Cardiac muscle cell (in vitro differentiated cells and primary cell): Measurements from ENCODE around the gene ZNF783. TPM values are rescaled to one million over a fixed set of nuclear protein-coding genes. Genes with fewer than 3 reads are reported as not detected.
"Not testable (repeated sequence)": the region's sequence is repeated elsewhere in the genome, so short reads cannot be mapped to it uniquely, and the experiment has no call there.

Source experiments
- DNase-seq, 2 donors: peaks; one replicate each; pipeline versions ENCODE4 v3.0.0 to v3.0.0-alpha.2; 2010 to 2017; ENCODE audit warnings: low read depth in 1 of 2, low spot score in 1 of 2
- H3K27ac ChIP-seq: fragments of 200-600 bp; sonication (generic); 2 replicates; pipeline ENCODE4 v1.5.1; 2016
- H3K27me3 ChIP-seq: fragments of 200-600 bp; sonication (generic); 2 replicates; pipeline ENCODE4 v1.6.0; 2016; ENCODE audit warnings: control low read depth
- H3K36me3 ChIP-seq: fragments of 200-600 bp; sonication (generic); 2 replicates; pipeline ENCODE4 v1.5.1; 2016; ENCODE audit warnings: control low read depth
- H3K4me1 ChIP-seq: fragments of 200-600 bp; sonication (generic); 2 replicates; pipeline ENCODE4 v1.8.1; 2017; ENCODE audit warnings: low read depth, mild to moderate bottlenecking, mixed run types
- H3K4me3 ChIP-seq: fragments of 200-600 bp; sonication (generic); 2 replicates; pipeline ENCODE4 v1.5.1; 2016; ENCODE audit warnings: mild to moderate bottlenecking
- H3K9me3 ChIP-seq: fragments of 200-600 bp; sonication (generic); 2 replicates; pipeline ENCODE4 v1.5.1; 2017; ENCODE audit warnings: low read depth, mild to moderate bottlenecking, control low read depth
- CTCF ChIP-seq: IDR thresholded peaks from 2 replicates; pipeline ENCODE4 v1.5.1; 2012; ENCODE audit warnings: low read depth, mild to moderate bottlenecking, low read length
- polyA plus RNA-seq: library from polyadenylated mRNA; unstranded; fragments of >200 nt; fragmentation: Nextera tagmentation; extraction: Ambion mirVana; gene quantifications from 2 replicates; pipeline ENCODE4 v1.2.1, GENCODE V29; 2016
- total RNA-seq: library from RNA; depleted of rRNA; stranded (reverse); fragments of >200 nt; gene quantifications from 2 replicates; pipeline ENCODE4 v1.2.3, GENCODE V29; 2016

The ZNF783 gene
- total and polyA plus RNA-seq, 2 experiments from 2014 or later: 12.8 to 26.4 TPM

GRCh38 chr7:149266451-149266850, 4.5 kb downstream of the ZNF783 start:
- Histone ChIP-seq H3K4me1 (no peaks in the 10 kb centered on the region), H3K4me3 (no peak overlapping the region), H3K9me3 (no peaks in the 10 kb centered on the region), H3K27me3 (no peaks in the 10 kb centered on the region), H3K36me3 (peaks cover 31% of the 10 kb centered on the region), H3K27ac (no peak overlapping the region)
- no peak for DNase-seq
- TF ChIP-seq CTCF: no peak

- H3K4me3 ChIP-seq: no peak overlapping the region
- no peaks in the 10 kb centered on the region for H3K9me3 ChIP-seq
- TF ChIP-seq CTCF: no peak
- H3K27ac ChIP-seq: no peak overlapping the region
- H3K4me1 ChIP-seq: no peaks in the 10 kb centered on the region
- DNase-seq: no peak
- H3K36me3 ChIP-seq: peaks cover 40% of the 10 kb centered on the region
- H3K27me3 ChIP-seq: no peaks in the 10 kb centered on the region
These were observed 5.7 kb downstream of the ZNF783 start for GRCh38 chr7:149267733-149268132.

- not testable (repeated sequence) for H3K9me3 ChIP-seq, H3K27ac ChIP-seq, DNase-seq, H3K27me3 ChIP-seq, H3K4me1 ChIP-seq, H3K4me3 ChIP-seq
- peaks cover 25% of the 10 kb centered on the region for H3K36me3 ChIP-seq
These were observed 12.4 kb downstream of the ZNF783 start for GRCh38 chr7:149274424-149274823.

GRCh38 chr7:149277871-149278270, 15.9 kb downstream of the ZNF783 start:
- no peak for DNase-seq
- H3K4me3 ChIP-seq: no peak overlapping the region
- H3K27me3 ChIP-seq: no peaks in the 10 kb centered on the region
- TF ChIP-seq CTCF: no peak
- H3K9me3 ChIP-seq: no peaks in the 10 kb centered on the region
- H3K27ac ChIP-seq: no peak overlapping the region
- no peaks in the 10 kb centered on the region for H3K4me1 ChIP-seq
- H3K36me3 ChIP-seq: peaks cover 8% of the 10 kb centered on the region

GRCh38 chr7:149278396-149278795, 16.4 kb downstream of the ZNF783 start:
- Histone ChIP-seq H3K27ac (no peak overlapping the region), H3K4me1 (no peaks in the 10 kb centered on the region), H3K9me3 (no peaks in the 10 kb centered on the region), H3K4me3 (no peak overlapping the region), H3K27me3 (no peaks in the 10 kb centered on the region), H3K36me3 (peaks cover 7% of the 10 kb centered on the region)
- DNase-seq: no peak
- TF ChIP-seq CTCF: no peak

GRCh38 chr7:149279111-149279743, 17.2 kb downstream of the ZNF783 start:
- Histone ChIP-seq H3K4me3 (no peak overlapping the region), H3K4me1 (no peaks in the 10 kb centered on the region), H3K27me3 (no peaks in the 10 kb centered on the region), H3K27ac (no peak overlapping the region), H3K9me3 (no peaks in the 10 kb centered on the region), H3K36me3 (peaks cover 7% of the 10 kb centered on the region)
- no peak for DNase-seq
- no peak for TF ChIP-seq CTCF
